Fibroblast of mammary gland (primary cell): ENCODE data around the gene RNASET2.
"Not testable (repeated sequence)": the region's sequence is repeated elsewhere in the genome, so short reads cannot be mapped to it uniquely, and the experiment has no call there.

Source experiments
- DNase-seq: peaks from one replicate; pipeline ENCODE4 v3.0.0-alpha.2; 2010; ENCODE audit warnings: low read depth
- H3K4me3 ChIP-seq: 2 replicates; pipeline ENCODE4 v1.5.1; 2011; ENCODE audit warnings: low read depth, mild to moderate bottlenecking, low read length, moderate library complexity; ENCODE audit not compliant: control insufficient read depth
- TF ChIP-seq, protein P1 (sequence below): conservative IDR thresholded peaks from 2 replicates; pipeline ENCODE4 v1.5.1; 2011; ENCODE audit warnings: low read depth, low read length, inconsistent platforms; ENCODE audit not compliant: control insufficient read depth, insufficient read depth

Gene RNASET2

DNA sequence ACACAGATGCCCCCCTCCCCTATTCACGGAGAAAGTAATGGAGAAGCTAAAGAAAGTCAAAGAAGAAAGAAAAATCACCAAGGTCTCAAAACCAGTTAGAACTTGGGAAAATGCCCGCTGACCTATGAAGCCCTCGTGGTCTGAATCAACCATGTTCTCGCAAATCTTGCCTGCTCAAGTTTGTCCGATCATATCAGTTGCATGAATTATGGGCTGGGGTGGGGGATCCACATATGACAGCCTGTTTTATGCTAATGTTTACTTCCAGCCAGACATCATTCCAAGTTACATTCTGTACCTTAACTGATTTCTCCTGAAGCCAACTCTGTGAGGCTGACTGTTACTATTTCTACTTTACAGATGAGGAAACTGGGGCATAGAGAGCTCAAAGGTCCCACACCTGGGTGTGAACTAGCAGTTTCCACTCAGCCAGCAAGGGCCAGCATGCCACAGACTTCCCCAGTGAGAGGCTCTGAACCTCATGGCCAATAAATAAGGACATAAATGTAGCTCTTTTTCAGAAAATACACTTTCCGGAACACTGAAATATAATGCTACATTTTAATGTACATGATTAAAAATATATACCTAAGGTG is 2.1 kb downstream of the RNASET2 start:
- no peak for DNase-seq
- TF ChIP-seq, protein P1, sequence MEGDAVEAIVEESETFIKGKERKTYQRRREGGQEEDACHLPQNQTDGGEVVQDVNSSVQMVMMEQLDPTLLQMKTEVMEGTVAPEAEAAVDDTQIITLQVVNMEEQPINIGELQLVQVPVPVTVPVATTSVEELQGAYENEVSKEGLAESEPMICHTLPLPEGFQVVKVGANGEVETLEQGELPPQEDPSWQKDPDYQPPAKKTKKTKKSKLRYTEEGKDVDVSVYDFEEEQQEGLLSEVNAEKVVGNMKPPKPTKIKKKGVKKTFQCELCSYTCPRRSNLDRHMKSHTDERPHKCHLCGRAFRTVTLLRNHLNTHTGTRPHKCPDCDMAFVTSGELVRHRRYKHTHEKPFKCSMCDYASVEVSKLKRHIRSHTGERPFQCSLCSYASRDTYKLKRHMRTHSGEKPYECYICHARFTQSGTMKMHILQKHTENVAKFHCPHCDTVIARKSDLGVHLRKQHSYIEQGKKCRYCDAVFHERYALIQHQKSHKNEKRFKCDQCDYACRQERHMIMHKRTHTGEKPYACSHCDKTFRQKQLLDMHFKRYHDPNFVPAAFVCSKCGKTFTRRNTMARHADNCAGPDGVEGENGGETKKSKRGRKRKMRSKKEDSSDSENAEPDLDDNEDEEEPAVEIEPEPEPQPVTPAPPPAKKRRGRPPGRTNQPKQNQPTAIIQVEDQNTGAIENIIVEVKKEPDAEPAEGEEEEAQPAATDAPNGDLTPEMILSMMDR: no peak
- no peak overlapping the region for H3K4me3 ChIP-seq

DNA sequence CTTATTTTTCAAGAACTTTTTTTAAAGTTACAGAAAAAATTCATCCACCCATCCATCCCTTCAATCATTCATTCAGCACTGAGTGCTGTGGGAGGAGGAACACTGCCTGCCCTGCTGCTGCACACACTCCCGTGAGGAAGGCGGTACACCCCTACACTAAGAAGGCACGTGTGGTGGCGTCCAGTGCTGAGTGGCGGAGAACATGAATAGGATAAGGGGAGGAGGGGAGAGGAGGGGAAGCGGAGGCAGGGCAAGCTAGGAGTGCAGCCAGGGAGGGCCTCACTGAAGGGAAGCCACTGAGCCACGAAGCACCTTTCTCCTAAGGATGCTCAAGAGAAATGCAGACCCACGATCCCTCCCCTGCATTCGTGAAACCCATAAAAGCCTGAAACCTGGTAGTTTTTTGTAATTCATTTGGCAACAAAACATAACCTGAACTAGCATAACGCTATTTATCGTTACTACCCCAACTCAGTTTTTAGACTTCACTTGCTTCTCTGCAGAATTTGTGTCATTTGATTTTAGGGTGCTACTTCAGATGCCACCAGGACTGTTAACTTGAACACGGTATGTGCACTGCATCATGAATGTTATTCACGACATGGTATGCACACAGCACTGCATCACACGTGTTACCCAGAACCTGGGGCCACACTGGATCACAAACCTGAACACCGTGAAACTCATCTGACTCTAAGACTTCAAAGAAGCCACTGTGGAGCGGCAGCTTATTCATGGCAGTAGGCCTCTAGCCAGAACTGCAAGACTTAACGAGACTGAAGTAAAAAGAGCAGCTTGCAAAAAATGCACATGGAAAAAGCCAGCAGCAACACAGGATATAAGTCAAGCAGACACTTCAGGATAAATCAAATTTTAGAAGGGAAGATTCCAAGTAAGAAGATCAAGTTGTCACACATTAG is 3.5 kb downstream of the RNASET2 start:
- DNase-seq: no peak
- TF ChIP-seq, protein P1: no peak
- no peak overlapping the region for H3K4me3 ChIP-seq

DNA sequence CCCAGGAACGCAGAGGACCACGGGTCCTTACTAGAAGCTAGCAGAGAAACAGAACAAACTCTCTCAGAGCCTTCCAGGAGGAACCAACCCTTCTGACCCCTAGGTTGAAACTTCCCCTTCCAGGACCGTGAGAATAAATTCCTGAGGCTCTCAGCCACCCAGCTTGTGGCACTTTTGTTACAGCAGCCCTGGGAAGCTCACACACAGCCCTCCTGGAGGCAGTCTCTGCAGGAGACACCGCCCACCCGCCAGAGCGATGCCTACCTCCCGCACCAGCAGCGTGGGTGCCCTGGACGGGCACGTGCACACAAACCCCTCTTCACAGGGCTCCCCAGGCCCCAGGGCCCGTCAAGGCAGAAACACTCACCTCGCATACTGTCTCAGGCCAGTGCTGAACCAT is 4.2 kb downstream of the RNASET2 start:
- no peak overlapping the region for H3K4me3 ChIP-seq
- TF ChIP-seq, protein P1: no peak
- no peak for DNase-seq

DNA sequence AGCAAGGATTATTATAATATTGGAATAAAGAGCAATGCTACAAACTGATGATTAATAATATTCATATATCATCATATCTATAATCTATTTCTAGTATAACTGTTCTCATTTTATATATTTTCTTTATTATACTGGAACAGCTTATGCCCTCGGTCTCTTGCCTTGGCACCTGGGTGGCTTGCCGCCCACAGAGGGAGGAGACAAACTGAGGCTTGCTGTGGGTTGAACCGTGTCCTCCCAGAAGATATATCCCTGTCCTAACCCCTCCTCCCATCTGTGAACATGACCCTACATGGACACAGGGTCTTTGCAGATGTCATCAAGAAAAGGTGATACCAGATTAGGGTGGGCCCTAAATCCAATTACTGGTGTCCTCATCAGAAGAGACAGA is 4.7 kb downstream of the RNASET2 start:
- TF ChIP-seq, protein P1: no peak
- H3K4me3 ChIP-seq: no peak overlapping the region

DNA sequence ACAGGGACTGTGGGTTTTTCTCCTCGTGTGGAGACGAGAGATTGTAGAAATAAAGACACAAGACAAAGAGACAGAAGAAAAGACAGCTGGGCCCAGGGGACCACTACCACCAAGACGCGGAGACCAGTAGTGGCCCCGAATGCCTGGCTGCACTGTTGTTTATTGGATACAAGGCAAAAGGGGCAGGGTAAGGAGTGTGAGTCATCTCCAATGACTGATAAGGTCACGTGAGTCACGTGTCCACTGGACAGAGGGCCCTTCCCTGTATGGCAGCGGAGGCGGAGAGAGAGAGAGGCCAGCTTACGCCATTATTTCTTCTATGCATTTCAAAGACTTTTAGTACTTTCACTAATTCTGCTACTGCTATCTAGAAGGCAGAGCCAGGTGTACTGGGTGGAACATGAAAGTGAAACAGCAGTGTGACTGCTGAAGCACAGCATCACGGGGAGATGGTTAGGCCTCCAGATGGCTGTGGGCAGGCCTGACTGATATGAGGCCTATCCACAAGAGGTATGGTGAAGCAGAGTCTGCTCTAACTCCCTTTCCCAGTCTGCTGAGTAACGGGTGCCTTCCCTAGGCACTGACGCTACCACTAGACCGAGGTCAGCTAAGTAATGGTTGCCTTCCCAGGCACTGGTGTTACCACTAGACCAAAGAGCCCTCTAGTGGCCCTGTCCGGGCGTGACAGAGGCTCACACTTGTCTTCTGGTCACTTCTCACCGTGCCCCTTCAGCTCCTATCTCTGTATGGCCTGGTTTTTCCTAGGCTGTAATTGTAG is 5.3 kb downstream of the RNASET2 start:
- TF ChIP-seq, protein P1: peak; percentile 61
- not testable (repeated sequence) for H3K4me3 ChIP-seq
- peak; percentile 65 for DNase-seq

More for the DNA sequence above, 4.7 kb downstream of the RNASET2 start:
- no peak for DNase-seq

DNA sequence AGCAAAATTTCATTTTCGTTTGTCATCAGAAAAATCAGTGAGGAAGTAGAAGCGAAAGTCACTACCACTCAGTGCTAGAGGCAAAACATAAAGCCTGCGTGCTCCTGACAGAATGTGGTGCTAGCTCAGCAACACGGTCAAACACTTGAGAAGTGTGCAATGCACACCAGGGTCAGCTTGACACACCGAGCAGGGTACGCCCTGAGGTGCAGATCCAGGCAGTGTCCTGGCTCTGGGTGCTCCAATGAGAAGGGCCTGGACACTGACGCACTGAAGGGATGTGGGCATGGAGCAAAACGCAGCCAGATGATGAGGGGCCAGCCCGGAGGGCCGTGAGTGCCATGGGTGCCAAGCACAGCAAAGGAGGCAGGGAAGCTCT is 5.9 kb downstream of the RNASET2 start:
- no peak for DNase-seq
- TF ChIP-seq, protein P1: no peak
- no peak overlapping the region for H3K4me3 ChIP-seq
